Esophagus muscularis mucosa (tissue), 4 donors: Measurements from ENCODE around the gene RMND1. TPM values are rescaled to one million over a fixed set of nuclear protein-coding genes. Genes with fewer than 3 reads are reported as not detected.

ENCODE experiments used
- DNase-seq: peaks from one replicate; pipeline ENCODE4 v3.0.0-alpha.2; 2017; ENCODE audit errors: extremely low spot score
- H3K27ac ChIP-seq, 4 donors: fragments of 200-600 bp; sonication (generic); replicated peaks in 1 of 4; 1 replicate in 3 of 4; 2 replicates in 1 of 4; pipeline ENCODE4 v1.5.1; 2016 to 2019; ENCODE audit warnings: mild to moderate bottlenecking in 1 of 4
- H3K27me3 ChIP-seq, 4 donors: fragments of 200-600 bp; sonication (generic); one replicate each; pipeline versions ENCODE4 v1.5.1 to v1.6.0; 2016 to 2019
- H3K36me3 ChIP-seq, 4 donors: fragments of 200-600 bp; sonication (generic); one replicate each; pipeline ENCODE4 v1.5.1; 2016 to 2019
- H3K4me1 ChIP-seq, 4 donors: fragments of 200-600 bp; sonication (generic); one replicate each; pipeline ENCODE4 v1.5.1; 2016 to 2019
- H3K4me3 ChIP-seq, 4 donors: fragments of 200-600 bp; sonication (generic); 1 replicate in 2 of 4; 2 replicates in 2 of 4; pipeline ENCODE4 v1.5.1; 2016 to 2019; ENCODE audit warnings: mild to moderate bottlenecking in 4 of 4, moderate library complexity in 1 of 4
- H3K9me3 ChIP-seq, 4 donors: fragments of 200-600 bp; sonication (generic); 1 replicate in 3 of 4; 2 replicates in 1 of 4; pipeline ENCODE4 v1.5.1; 2016 to 2019
- CTCF ChIP-seq, 3 experiments: fragments of 200-600 bp in 2 of 3; fragments of 450-650 bp in 1 of 3; sonication (generic) in 2 of 3; IDR thresholded peaks; one replicate each; pipeline ENCODE4 v1.5.1; 2017 to 2019; ENCODE audit warnings: antibody characterized with exemption in 3 of 3, mild to moderate bottlenecking in 2 of 3, moderate library complexity in 1 of 3
- EP300 ChIP-seq: sonication (generic); formaldehyde crosslinking; IDR thresholded peaks from one replicate; pipeline ENCODE4 v1.6.1; 2017; ENCODE audit warnings: antibody characterized with exemption
- POLR2A ChIP-seq: fragments of 450-650 bp; IDR thresholded peaks from one replicate; pipeline ENCODE4 v1.6.1; 2017; ENCODE audit warnings: antibody characterized with exemption, moderate library complexity, mild to moderate bottlenecking, low read depth
- POLR2AphosphoS5 ChIP-seq, 2 donors: sonication (generic); formaldehyde crosslinking; IDR thresholded peaks; one replicate each; pipeline ENCODE4 v1.6.1; 2017; ENCODE audit warnings: antibody characterized with exemption in 2 of 2
- WGBS: methylation state at CpG from one replicate; pipeline ENCODE4 v1.1.5; 2018; 5-methylcytosine and 5-hydroxymethylcytosine counted together
- intact Hi-C: fragments of 100-400 bp; cut with DNase I; formaldehyde crosslinking; loops from one replicate; pipeline ENCODE4 v1.15.1; 2023
- total RNA-seq, 4 donors: library from RNA; depleted of rRNA; stranded (reverse); fragments of >200 nt; gene quantifications; one replicate each; pipeline versions ENCODE4 v1.1.0 to v1.2.1, GENCODE V29; 2016

The RMND1 gene
- total RNA-seq, 4 donors from 2014 or later = 9.9 to 18.7 (median 12.1) TPM

- intact Hi-C loops = no loop called here
- WGBS = 97% methylated on average over 12 of the region's 12 CpGs
- H3K4me3 ChIP-seq = no peak overlapping the region
Observed at GRCh38 chr6:151448623-151449022, 3.3 kb downstream of the RMND1 start.

GRCh38 chr6:151447237-151447636 lies 4.7 kb downstream of the RMND1 start:
- peaks cover 23 to 44% (median 38%) of the 10 kb centered on the region in 4 donors for H3K4me1 ChIP-seq
- TF ChIP-seq POLR2AphosphoS5 (IDR thresholded peaks at IDR 0.05) = no peak
- TF ChIP-seq POLR2A = no peak
- TF ChIP-seq CTCF (IDR thresholded peaks at IDR 0.05) = no peak
- TF ChIP-seq EP300 = no peak
- 94% methylated on average over 4 of the region's 4 CpGs for WGBS
- H3K27ac ChIP-seq = peak overlapping the region; percentile 75 to 82 (median 81)
- H3K27me3 ChIP-seq = no peaks in the 10 kb centered on the region
- no peak for DNase-seq
- intact Hi-C loops = no loop called here
- H3K4me3 ChIP-seq = no peak overlapping the region
- H3K9me3 ChIP-seq = no peaks in the 10 kb centered on the region
- H3K36me3 ChIP-seq = peaks cover 0 to 3% (median 0%) of the 10 kb centered on the region in 4 donors

More at GRCh38 chr6:151448623-151449022, 3.3 kb downstream of the RMND1 start:
- Histone ChIP-seq H3K4me1 (peaks cover 27 to 49% (median 43%) of the 10 kb centered on the region in 4 donors), H3K27me3 (no peaks in the 10 kb centered on the region), H3K9me3 (no peaks in the 10 kb centered on the region), H3K36me3 (peaks cover 0 to 3% (median 0%) of the 10 kb centered on the region in 4 donors), H3K27ac (peak overlapping the region in 1 of 4 donors; percentile 14)
- TF ChIP-seq CTCF (IDR thresholded peaks at IDR 0.05) (no peak), EP300 (no peak), POLR2AphosphoS5 (IDR thresholded peaks at IDR 0.05) (no peak), POLR2A (no peak)
- DNase-seq = no peak

GRCh38 chr6:151445482-151445881 lies 6.4 kb downstream of the RMND1 start:
- Histone ChIP-seq H3K4me1 (peaks cover 30 to 46% (median 41%) of the 10 kb centered on the region in 4 donors), H3K36me3 (peaks cover 0 to 4% (median 2%) of the 10 kb centered on the region in 4 donors), H3K9me3 (no peaks in the 10 kb centered on the region), H3K27ac (peak overlapping the region; percentile 75 to 82 (median 81)), H3K4me3 (no peak overlapping the region), H3K27me3 (no peaks in the 10 kb centered on the region)
- whole genome bisulfite sequencing = 28% methylated on average over 5 of the region's 5 CpGs
- no peak for DNase-seq
- TF ChIP-seq CTCF (IDR thresholded peaks at IDR 0.05) (no peak), EP300 (no peak), POLR2AphosphoS5 (IDR thresholded peaks at IDR 0.05) (no peak), POLR2A (no peak)
- intact Hi-C loops = no loop called here

- no peaks in the 10 kb centered on the region for H3K9me3 ChIP-seq
- no peaks in the 10 kb centered on the region for H3K27me3 ChIP-seq
- no peak overlapping the region for H3K4me3 ChIP-seq
- 59% methylated on average over 4 of the region's 4 CpGs for WGBS
- peaks cover 34 to 50% (median 44%) of the 10 kb centered on the region in 4 donors for H3K4me1 ChIP-seq
- intact Hi-C loops = no loop called here
- H3K27ac ChIP-seq = no peak overlapping the region
- peaks cover 0 to 4% (median 2%) of the 10 kb centered on the region in 4 donors for H3K36me3 ChIP-seq
- TF ChIP-seq CTCF (IDR thresholded peaks at IDR 0.05) = no peak
- TF ChIP-seq POLR2AphosphoS5 (IDR thresholded peaks at IDR 0.05) = no peak
- TF ChIP-seq EP300 = no peak
- TF ChIP-seq POLR2A = no peak
- no peak for DNase-seq
Observed at GRCh38 chr6:151443911-151444621, 7.9 kb downstream of the RMND1 start.
